ENCODE results near the gene RASGRF2. TPM values are rescaled to one million over a fixed set of nuclear protein-coding genes. Genes with fewer than 3 reads are reported as not detected.
"Not testable (repeated sequence)": the region's sequence is repeated elsewhere in the genome, so short reads cannot be mapped to it uniquely, and the experiment has no call there.

Gene RASGRF2
- polyA plus RNA-seq, 3 donors, result 1.8 to 2.4 (median 2.1) TPM

- DNase-seq (ENCODE audit: extremely low read depth in 1 of 11, low read depth in 9 of 11, low spot score in 4 of 11), result no peak
Observed at GRCh38 chr5:81038495-81038894, 78.3 kb downstream of the RASGRF2 start.

- no peak for DNase-seq (ENCODE audit: extremely low read depth in 1 of 11, low read depth in 9 of 11, low spot score in 4 of 11)
Observed at GRCh38 chr5:81044868-81045267, 84.7 kb downstream of the RASGRF2 start.

GRCh38 chr5:81045389-81045807 is 85.2 kb downstream of the RASGRF2 start:
- DNase-seq (ENCODE audit: extremely low read depth in 1 of 11, low read depth in 9 of 11, low spot score in 4 of 11), result no peak

GRCh38 chr5:81046041-81046440 is 85.9 kb downstream of the RASGRF2 start:
- no peak for DNase-seq (ENCODE audit: extremely low read depth in 1 of 11, low read depth in 9 of 11, low spot score in 4 of 11)

GRCh38 chr5:81052325-81052724 is 92.2 kb downstream of the RASGRF2 start:
- no peak for DNase-seq (ENCODE audit: extremely low read depth in 1 of 11, low read depth in 9 of 11, low spot score in 4 of 11)

GRCh38 chr5:81053282-81053681 is 93.1 kb downstream of the RASGRF2 start:
- DNase-seq (ENCODE audit: extremely low read depth in 1 of 11, low read depth in 9 of 11, low spot score in 4 of 11), result not testable (repeated sequence)

- no peak for DNase-seq (ENCODE audit: extremely low read depth in 1 of 11, low read depth in 9 of 11, low spot score in 4 of 11)
Observed at GRCh38 chr5:81058121-81058520, 98.0 kb downstream of the RASGRF2 start.

GRCh38 chr5:81065492-81065891 is 105.3 kb downstream of the RASGRF2 start:
- DNase-seq (ENCODE audit: extremely low read depth in 1 of 11, low read depth in 9 of 11, low spot score in 4 of 11), result no peak

GRCh38 chr5:81066102-81066501 is 105.9 kb downstream of the RASGRF2 start:
- DNase-seq (ENCODE audit: extremely low read depth in 1 of 11, low read depth in 9 of 11, low spot score in 4 of 11), result no peak

- no peak for DNase-seq (ENCODE audit: extremely low read depth in 1 of 11, low read depth in 9 of 11, low spot score in 4 of 11)
Observed at GRCh38 chr5:81067406-81067805, 107.2 kb downstream of the RASGRF2 start.

- DNase-seq (ENCODE audit: extremely low read depth in 1 of 11, low read depth in 9 of 11, low spot score in 4 of 11), result no peak
Observed at GRCh38 chr5:81068063-81068462, 107.9 kb downstream of the RASGRF2 start.

GRCh38 chr5:81068635-81069034 is 108.5 kb downstream of the RASGRF2 start:
- no peak for DNase-seq (ENCODE audit: extremely low read depth in 1 of 11, low read depth in 9 of 11, low spot score in 4 of 11)

- no peak for DNase-seq (ENCODE audit: extremely low read depth in 1 of 11, low read depth in 9 of 11, low spot score in 4 of 11)
Observed at GRCh38 chr5:81069990-81070389, 109.8 kb downstream of the RASGRF2 start.

GRCh38 chr5:81070571-81071255 is 110.5 kb downstream of the RASGRF2 start:
- no peak for DNase-seq (ENCODE audit: extremely low read depth in 1 of 11, low read depth in 9 of 11, low spot score in 4 of 11)

- DNase-seq (ENCODE audit: extremely low read depth in 1 of 11, low read depth in 9 of 11, low spot score in 4 of 11), result no peak
Observed at GRCh38 chr5:81075041-81075440, 114.9 kb downstream of the RASGRF2 start.

- no peak for DNase-seq (ENCODE audit: extremely low read depth in 1 of 11, low read depth in 9 of 11, low spot score in 4 of 11)
Observed at GRCh38 chr5:81077105-81077504, 116.9 kb downstream of the RASGRF2 start.

GRCh38 chr5:81078930-81079329 is 118.8 kb downstream of the RASGRF2 start:
- no peak for DNase-seq (ENCODE audit: extremely low read depth in 1 of 11, low read depth in 9 of 11, low spot score in 4 of 11)

GRCh38 chr5:81080809-81081460 is 120.8 kb downstream of the RASGRF2 start:
- no peak for DNase-seq (ENCODE audit: extremely low read depth in 1 of 11, low read depth in 9 of 11, low spot score in 4 of 11)

- no peak for DNase-seq (ENCODE audit: extremely low read depth in 1 of 11, low read depth in 9 of 11, low spot score in 4 of 11)
Observed at GRCh38 chr5:81081461-81081835, 121.3 kb downstream of the RASGRF2 start.

GRCh38 chr5:81086881-81087281 is 126.7 kb downstream of the RASGRF2 start:
- no peak for DNase-seq (ENCODE audit: extremely low read depth in 1 of 11, low read depth in 9 of 11, low spot score in 4 of 11)

- DNase-seq (ENCODE audit: extremely low read depth in 1 of 11, low read depth in 9 of 11, low spot score in 4 of 11), result no peak
Observed at GRCh38 chr5:81091199-81091598, 131.0 kb downstream of the RASGRF2 start.

Data from renal cortex interstitium (tissue), 11 donors.